HepG2 (cell line): Measurements from ENCODE around the gene NT5C. TPM values are rescaled to one million over a fixed set of nuclear protein-coding genes. Genes with fewer than 3 reads are reported as not detected.
"Not testable (repeated sequence)": the region's sequence is repeated elsewhere in the genome, so short reads cannot be mapped to it uniquely, and the experiment has no call there.

ENCODE experiments used
- ATAC-seq: fragments of 200-7000 bp; cut with Tn5 transposase; 3 replicates; pipeline ENCODE4 v1.9.1; 2020; ENCODE audit warnings: mild to moderate bottlenecking, moderate library complexity
- BruUV-seq: library from RNA; stranded (reverse); fragments of 400-500 nt; replicated peaks from 2 replicates; lab custom pipeline; 2021; lab: Mats Ljungman, UMichigan
- CTCF ChIA-PET: fragments of 300-600 bp; formaldehyde crosslinking; extraction: SDS; loops from one replicate; lab custom pipeline; 2021; ENCODE audit warnings: low total read pairs, inconsistent platforms, low intra/inter-chr PET ratio; lab: Yijun Ruan, JAX
- POLR2A ChIA-PET: fragments of 350-600 bp; sonication (Branson Sonifier 250); formaldehyde crosslinking; loops from one replicate; lab custom pipeline; 2020; ENCODE audit warnings: antibody characterized with exemption, inconsistent platforms; lab: Yijun Ruan, JAX
- DNase-seq: peaks from one replicate; pipeline ENCODE4 v3.0.0-alpha.2; 2015; ENCODE audit warnings: low spot score
- FAIRE-seq: peaks from 3 replicates; lab custom pipeline; 2011; peaks lifted over from hg19 to GRCh38; lab: Jason Lieb, UNC
- H2AFZ ChIP-seq: one replicate; pipeline ENCODE4 v1.6.1; 2011; ENCODE audit warnings: low read length, inconsistent platforms
- H3K27ac ChIP-seq: fragments of 300-600 bp; 3 replicates; pipeline ENCODE4 v1.8.0; 2011; ENCODE audit warnings: mixed run types, mild to moderate bottlenecking, mixed read lengths, low read length, inconsistent platforms; ENCODE audit not compliant: insufficient read depth; ENCODE audit errors: extremely low read length
- H3K27me3 ChIP-seq, 2 experiments: fragments of 200-600 bp in 1 of 2; 2 replicates in 1 of 2; 3 replicates in 1 of 2; pipeline versions ENCODE4 v1.6.0 to v1.8.0; 2011; ENCODE audit warnings: low read length in 2 of 2, mild to moderate bottlenecking in 2 of 2, moderate library complexity in 2 of 2, inconsistent platforms in 1 of 2; ENCODE audit not compliant: insufficient read depth in 2 of 2, control insufficient read depth in 1 of 2
- H3K36me3 ChIP-seq, 2 experiments: fragments of 200-600 bp in 1 of 2; replicated peaks in 1 of 2; 2 replicates in 1 of 2; 3 replicates in 1 of 2; pipeline versions ENCODE4 v1.5.1 to v1.8.0; 2011; ENCODE audit warnings: low read length in 2 of 2, inconsistent platforms in 1 of 2; ENCODE audit not compliant: insufficient read depth in 2 of 2, control insufficient read depth in 1 of 2
- H3K4me1 ChIP-seq: 2 replicates; pipeline ENCODE4 v1.5.1; 2012; ENCODE audit warnings: low read length, inconsistent platforms; ENCODE audit not compliant: insufficient read depth
- H3K4me2 ChIP-seq: 2 replicates; pipeline ENCODE4 v1.6.0; 2011; ENCODE audit warnings: low read depth, low read length, inconsistent platforms
- H3K4me3 ChIP-seq, 3 experiments: fragments of 200-600 bp in 1 of 3; sonication (generic), shearing (Covaris generic) in 1 of 3; replicated peaks in 1 of 3; 2 replicates each; pipeline ENCODE4 v1.5.1; 2011 to 2016; ENCODE audit warnings: low read length in 3 of 3, inconsistent platforms in 2 of 3, low read depth in 2 of 3, mild to moderate bottlenecking in 2 of 3, control low read depth in 1 of 3, mixed read lengths in 1 of 3; ENCODE audit not compliant: insufficient read depth in 1 of 3
- H3K79me2 ChIP-seq: one replicate; pipeline ENCODE4 v1.6.1; 2011; ENCODE audit warnings: low read length, inconsistent platforms; ENCODE audit not compliant: insufficient read depth
- H3K9ac ChIP-seq: 2 replicates; pipeline ENCODE4 v1.6.0; 2011; ENCODE audit warnings: mild to moderate bottlenecking, low read depth, low read length, inconsistent platforms; ENCODE audit not compliant: insufficient read depth
- H3K9me3 ChIP-seq: 2 replicates; pipeline ENCODE4 v1.5.1; 2012; ENCODE audit warnings: mild to moderate bottlenecking, low read length
- H4K20me1 ChIP-seq: 2 replicates; pipeline ENCODE4 v1.6.0; 2011; ENCODE audit warnings: inconsistent platforms, mild to moderate bottlenecking, low read length, moderate library complexity; ENCODE audit not compliant: insufficient read depth
- CREBL2 ChIP-seq: sonication (generic); formaldehyde crosslinking; IDR thresholded peaks from 2 replicates; pipeline ENCODE4 v1.8.1; 2023; ENCODE audit warnings: missing genetic modification reagents, mild to moderate bottlenecking, borderline replicate concordance
- MTA1 ChIP-seq: sonication (generic); formaldehyde crosslinking; IDR thresholded peaks from 2 replicates; pipeline ENCODE4 v1.4.0; 2020; ENCODE audit warnings: missing genetic modification reagents, mild to moderate bottlenecking, borderline replicate concordance
- PHF5A ChIP-seq: IDR thresholded peaks from one replicate; pipeline ENCODE4 v1.6.1; 2018; ENCODE audit warnings: low read depth, missing genetic modification reagents; ENCODE audit not compliant: unreplicated experiment
- RBM22 ChIP-seq: fragments of 200-400 bp; formaldehyde crosslinking; optimal IDR thresholded peaks from 2 replicates; pipeline ENCODE3; 2017; ENCODE audit warnings: mild to moderate bottlenecking, low read length, moderate library complexity
- TCF7 ChIP-seq: sonication (generic); IDR thresholded peaks from 2 replicates; pipeline ENCODE4 v1.6.1; 2016; ENCODE audit warnings: antibody characterized with exemption, low read depth
- UBTF ChIP-seq: sonication (generic); formaldehyde crosslinking; IDR thresholded peaks from 2 replicates; pipeline ENCODE4 v1.4.0; 2020; ENCODE audit warnings: mild to moderate bottlenecking, missing genetic modification reagents
- ZBTB33 ChIP-seq: sonication (generic); formaldehyde crosslinking; IDR thresholded peaks from 2 replicates; pipeline ENCODE4 v1.4.0; 2020; ENCODE audit warnings: missing genetic modification reagents
- ZFAT ChIP-seq: sonication (generic); formaldehyde crosslinking; conservative IDR thresholded peaks from 2 replicates; pipeline ENCODE4 v1.8.1; 2023; ENCODE audit warnings: missing genetic modification reagents, inconsistent platforms
- ZNF20 ChIP-seq: sonication (generic); formaldehyde crosslinking; IDR thresholded peaks from 2 replicates; pipeline ENCODE4 v1.4.0; 2020; ENCODE audit warnings: mild to moderate bottlenecking, moderate library complexity, missing genetic modification reagents
- ZNF441 ChIP-seq: sonication (generic); formaldehyde crosslinking; IDR thresholded peaks from 2 replicates; pipeline ENCODE4 v1.7.0; 2021; ENCODE audit warnings: missing genetic modification reagents, borderline replicate concordance
- ZNF703 ChIP-seq: sonication (generic); formaldehyde crosslinking; IDR thresholded peaks from 2 replicates; pipeline ENCODE4 v1.5.1; 2020; ENCODE audit warnings: missing genetic modification reagents, mild to moderate bottlenecking, moderate library complexity, borderline replicate concordance
- WGBS: methylation state at CpG from one replicate; pipeline ENCODE4 v1.1.6; 2017; ENCODE audit warnings: low lambda C conversion rate; 5-methylcytosine and 5-hydroxymethylcytosine counted together
- in situ Hi-C: cut with HindIII; loops from 2 replicates; pipeline ENCODE4 v1.10.0; 2017; ENCODE audit warnings: low pct_unique_long_range_greater_than_20kb; ENCODE audit not compliant: extremely low pct_ligation_motif_present
- intact Hi-C: fragments of 100-400 bp; cut with micrococcal nuclease; formaldehyde crosslinking; loops from one replicate; pipeline ENCODE4 v1.10.0; 2022; ENCODE audit not compliant: unreplicated experiment
- polyA plus RNA-seq, 8 experiments: library from polyadenylated mRNA; depleted of rRNA in 3 of 8; stranded (reverse) in 7 of 8; unstranded in 1 of 8; fragments of >200 nt; fragmentation: Illumina TruSeq in 4 of 8; extraction: Trizol in 4 of 8; gene quantifications; 2 replicates each; pipeline versions ENCODE4 v1.2.1 to v1.2.3, GENCODE V29; 2011 to 2016; ENCODE audit warnings: low read depth in 4 of 8, missing spikeins in 1 of 8, mixed read lengths in 1 of 8; ENCODE audit not compliant: insufficient read depth in 1 of 8
- total RNA-seq, 5 experiments: library from RNA; depleted of rRNA; stranded (reverse); fragments of >200 nt; fragmentation: Illumina TruSeq; extraction: Trizol; gene quantifications; 2 replicates each; pipeline ENCODE4 v1.2.3, GENCODE V29; 2016; ENCODE audit warnings: low read depth in 1 of 5

The NT5C gene
- total and polyA plus RNA-seq, 2 of the 13 experiments (the other 11 are each of a cell fraction or from before 2014, with no cell fraction given) = 42.8 to 48.6 TPM

- TF ChIP-seq PHF5A (peak; percentile 17), RBM22 (peak; percentile 51), ZBTB33 (CRISPR knock-in tag) (0 out of 2 replicates have a peak, but pooled peaks have one; percentile 6)
- H3K27ac ChIP-seq, H3K4me3 ChIP-seq, H4K20me1 ChIP-seq, FAIRE-seq, in situ Hi-C loops, BruUV-seq, ATAC-seq, DNase-seq, H2AFZ ChIP-seq, H3K4me2 ChIP-seq, CTCF ChIA-PET, H3K9me3 ChIP-seq, H3K27me3 ChIP-seq, H3K9ac ChIP-seq, H3K79me2 ChIP-seq: not testable (repeated sequence)
- H3K36me3 ChIP-seq = peaks cover 11 to 34% of the 10 kb centered on the region in 2 experiments
- intact Hi-C loops = loop anchor here (5.0 kb wide), 1 partner anchor 69 kb away; no protein-coding TSS in a partner anchor
- POLR2A ChIA-PET = interaction anchor here (1.0 to 3.1 kb wide), 3 partner anchors 20 to 99 kb away, joined by 3 to 23 read pairs (median 3); partner anchors contain the start of genes ARMC7 and JPT1
- 94% methylated on average over 14 of the region's 14 CpGs for WGBS
- peaks cover 26% of the 10 kb centered on the region for H3K4me1 ChIP-seq
Measured at GRCh38 chr17:75133607-75134347, 2.2 kb upstream of the NT5C start.

GRCh38 chr17:75133001-75133400, 1.5 kb upstream of the NT5C start:
- Histone ChIP-seq H3K9me3 (no peaks in the 10 kb centered on the region), H3K79me2 (peaks cover 8% of the 10 kb centered on the region), H4K20me1 (peaks cover 4% of the 10 kb centered on the region; the same call in 1 of the 2 replicates), H3K4me1 (peaks cover 26% of the 10 kb centered on the region), H3K27me3 (no peaks in the 10 kb centered on the region), H3K4me2 (peak overlapping the region; percentile 40; the same call in 1 of the 2 replicates), H3K36me3 (peaks cover 10 to 33% of the 10 kb centered on the region in 2 experiments), H2AFZ (no peak overlapping the region), H3K4me3 (no peak overlapping the region), H3K27ac (peak overlapping the region; percentile 86), H3K9ac (no peak overlapping the region)
- DNase-seq (peak; percentile 51), ATAC-seq (no peak), FAIRE-seq (peak; percentile 32)
- intact Hi-C loops = loop anchor here (5.0 kb wide), 1 partner anchor 69 kb away; no protein-coding TSS in a partner anchor
- ChIA-PET POLR2A (interaction anchor here (0.7 to 3.1 kb wide), 7 partner anchors 19 to 359 kb away, joined by 3 to 23 read pairs (median 3); partner anchors contain the start of genes ARMC7, JPT1 and SLC25A19), CTCF (no interaction called here)
- no TSS peak for BruUV-seq
- 46% methylated on average over 3 of the region's 3 CpGs for WGBS
- in situ Hi-C loops = no loop called here
- TF ChIP-seq ZNF20 (CRISPR knock-in tag) (no peak), UBTF (CRISPR knock-in tag) (no peak), CREBL2 (CRISPR knock-in tag) (no peak), MTA1 (CRISPR knock-in tag) (no peak), ZNF441 (CRISPR knock-in tag) (0 out of 2 replicates have a peak, but pooled peaks have one; percentile 10), TCF7 (peak; percentile 24; the same call in 1 of the 2 replicates), ZNF703 (no peak), ZFAT (CRISPR knock-in tag) (no peak)
